ENCODE measurements around the gene CASP8AP2. TPM values are rescaled to one million over a fixed set of nuclear protein-coding genes. Genes with fewer than 3 reads are reported as not detected.

The CASP8AP2 gene
- total and polyA plus RNA-seq, 11 donors, result 4.4 to 16.2 (median 11.8) TPM

- 90 to 100% (median 98%) methylated on average over 2 of the region's 2 CpGs for WGBS, 4 donors
- H3K36me3 ChIP-seq, result peaks cover 0 to 93% (median 87%) of the 10 kb centered on the region in 9 donors
These were observed 39.3 kb upstream of the CASP8AP2 start for GRCh38 chr6:89790403-89790802.

GRCh38 chr6:89792881-89793280 is 36.8 kb upstream of the CASP8AP2 start:
- no peaks in the 10 kb centered on the region for H3K27me3 ChIP-seq
- H3K4me1 ChIP-seq, result peaks cover 0 to 18% (median 0%) of the 10 kb centered on the region in 12 donors
- intact Hi-C loops (cut with DNase I), result no loop called here
- H3K4me3 ChIP-seq, result no peak overlapping the region
- peak; percentile 64 to 77 (median 69) for ATAC-seq
- peak in 1 of 5 donors; percentile 18 for DNase-seq
- 29 to 42% (median 36%) methylated on average over 2 of the region's 2 CpGs for WGBS, 4 donors
- TF ChIP-seq CTCF (IDR thresholded peaks at IDR 0.05) (peak in 9 of 12 donors; percentile 16 to 51 (median 32)), POLR2A (IDR thresholded peaks at IDR 0.05) (no peak)
- H3K27ac ChIP-seq, result peak overlapping the region in 11 of 12 donors; percentile 22 to 72 (median 59)
- H3K9me3 ChIP-seq, result no peaks in the 10 kb centered on the region
- peaks cover 0 to 73% (median 66%) of the 10 kb centered on the region in 9 donors for H3K36me3 ChIP-seq

More at GRCh38 chr6:89790403-89790802, 39.3 kb upstream of the CASP8AP2 start:
- DNase-seq (no peak), ATAC-seq (no peak)
- no peak for TF ChIP-seq POLR2A (IDR thresholded peaks at IDR 0.05)
- no peak for TF ChIP-seq CTCF (IDR thresholded peaks at IDR 0.05)
- intact Hi-C loops (cut with DNase I), result no loop called here
- no peak overlapping the region for H3K4me3 ChIP-seq
- no peaks in the 10 kb centered on the region for H3K9me3 ChIP-seq
- H3K27me3 ChIP-seq, result no peaks in the 10 kb centered on the region
- no peak overlapping the region for H3K27ac ChIP-seq
- peaks cover 0 to 18% (median 0%) of the 10 kb centered on the region in 12 donors for H3K4me1 ChIP-seq

DNA sequence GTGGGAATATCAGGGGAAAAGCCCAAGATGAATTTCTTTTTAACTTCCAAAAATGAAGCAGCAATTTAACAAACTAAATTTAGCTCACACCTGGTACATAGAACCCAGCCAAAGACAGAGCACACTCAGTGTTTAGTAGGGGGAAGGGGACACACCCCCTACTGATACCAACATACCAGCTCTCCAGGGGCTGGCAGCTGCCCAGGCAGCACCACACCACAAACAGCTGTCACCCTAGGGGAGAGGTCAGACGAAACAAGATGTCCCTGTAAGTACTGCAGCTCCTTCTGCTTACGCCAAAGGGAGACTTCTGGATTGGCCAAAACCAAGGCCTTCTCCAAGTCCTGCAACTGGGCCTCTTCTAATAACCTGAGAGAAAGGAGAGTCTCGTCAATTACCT is 36.1 kb upstream of the CASP8AP2 start:
- peak; percentile 52 to 82 (median 71) for DNase-seq
- Histone ChIP-seq H3K27ac (peak overlapping the region in 11 of 12 donors; percentile 22 to 72 (median 59)), H3K36me3 (peaks cover 0 to 68% (median 59%) of the 10 kb centered on the region in 9 donors), H3K27me3 (no peaks in the 10 kb centered on the region), H3K4me1 (peaks cover 0 to 18% (median 0%) of the 10 kb centered on the region in 12 donors), H3K4me3 (no peak overlapping the region), H3K9me3 (no peaks in the 10 kb centered on the region)
- WGBS, 4 donors, result 54 to 77% (median 69%) methylated on average over 3 of the region's 3 CpGs
- ATAC-seq, result peak; percentile 91 to 98 (median 96)
- intact Hi-C loops (cut with DNase I), result no loop called here
- no peak for TF ChIP-seq POLR2A (IDR thresholded peaks at IDR 0.05)
- no peak for TF ChIP-seq CTCF (IDR thresholded peaks at IDR 0.05)

DNA sequence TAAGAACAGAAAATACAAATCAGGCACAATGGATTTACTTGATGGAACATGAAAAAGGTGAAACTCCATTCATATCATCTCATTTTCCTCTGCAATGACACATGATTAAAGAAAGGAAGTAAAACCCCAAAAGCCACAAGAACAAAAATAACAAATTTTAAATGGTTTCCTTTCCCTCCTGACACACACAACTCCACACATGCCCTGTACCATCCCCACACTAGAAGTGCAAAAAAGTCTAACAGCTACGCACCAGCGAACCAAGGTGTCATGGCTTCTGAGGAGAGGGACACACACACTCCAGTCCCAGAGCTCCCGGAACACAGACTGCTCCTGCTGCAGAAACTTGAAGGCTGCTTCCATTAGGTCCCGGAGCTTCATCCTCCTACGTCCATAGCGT is 35.4 kb upstream of the CASP8AP2 start:
- H3K27ac ChIP-seq, result peak overlapping the region in 6 of 12 donors; percentile 18 to 72 (median 64)
- H3K27me3 ChIP-seq, result no peaks in the 10 kb centered on the region
- ATAC-seq, result no peak
- peaks cover 0 to 18% (median 0%) of the 10 kb centered on the region in 12 donors for H3K4me1 ChIP-seq
- intact Hi-C loops (cut with DNase I), result no loop called here
- TF ChIP-seq CTCF (IDR thresholded peaks at IDR 0.05), result no peak
- 87 to 90% (median 89%) methylated on average over 6 of the region's 6 CpGs for WGBS, 4 donors
- H3K4me3 ChIP-seq, result no peak overlapping the region
- no peak for DNase-seq
- H3K36me3 ChIP-seq, result peaks cover 0 to 68% (median 56%) of the 10 kb centered on the region in 9 donors
- no peaks in the 10 kb centered on the region for H3K9me3 ChIP-seq

All from heart left ventricle (tissue), 16 donors.